ENCODE data around the gene PLD4.

GRCh38 chr14:104887623-104888488 is 36.8 kb upstream of the PLD4 start:
- no peak for TF ChIP-seq POLR2A (IDR thresholded peaks at IDR 0.05; ENCODE audit: low read length)
- TF ChIP-seq GATA1 (IDR thresholded peaks at IDR 0.05; ENCODE audit: low read depth, low read length): no peak

All from erythroblast (primary cell).